ENCODE data around the gene HUWE1.

The HUWE1 gene

DNA sequence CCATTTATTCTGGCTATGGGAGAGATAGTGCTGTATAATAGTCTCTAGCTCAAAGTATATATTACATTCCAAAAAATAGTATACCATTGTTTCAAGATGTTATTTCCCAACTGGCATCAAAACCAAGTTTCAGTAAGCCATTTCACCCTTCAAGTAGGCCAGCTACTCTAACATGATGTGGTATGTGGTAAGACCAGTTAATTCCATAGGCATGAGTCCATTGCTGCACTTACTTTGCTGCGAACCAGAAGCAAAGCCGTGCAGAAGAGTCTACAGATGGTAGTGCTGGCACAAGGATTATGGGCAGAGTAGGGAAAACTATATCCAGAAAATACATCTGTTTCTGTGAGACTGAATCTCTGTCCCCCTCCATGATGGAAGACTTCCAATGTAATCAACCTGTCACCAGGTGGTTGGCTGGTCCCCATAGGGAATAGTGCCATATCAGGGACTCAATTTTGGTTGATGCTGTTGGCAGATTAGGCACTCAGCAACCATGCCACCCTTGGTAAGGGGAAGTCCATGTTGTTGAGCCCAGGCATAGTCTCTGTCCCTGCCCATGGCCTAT is 202.6 kb downstream of the HUWE1 start:
- no peak overlapping the region for H3K4me2 ChIP-seq (ENCODE audit: low read length)
- H3K36me3 ChIP-seq (ENCODE audit: insufficient read depth, low read length), result no peaks in the 10 kb centered on the region
- H3K79me2 ChIP-seq (ENCODE audit: insufficient read depth, low read length), result no peaks in the 10 kb centered on the region
- no peak overlapping the region for H2AFZ ChIP-seq (ENCODE audit: low read length)
- no peaks in the 10 kb centered on the region for H3K4me1 ChIP-seq (ENCODE audit: insufficient read depth, low read length, severe bottlenecking)
- H3K27me3 ChIP-seq (ENCODE audit: insufficient read depth, low read length), result no peaks in the 10 kb centered on the region
- no peaks in the 10 kb centered on the region for H3F3A ChIP-seq (ENCODE audit: insufficient read depth, low read length)
- H3K9me3 ChIP-seq (ENCODE audit: low read length), result no peaks in the 10 kb centered on the region
- no peak overlapping the region for H3K4me3 ChIP-seq (ENCODE audit: low read depth, low read length, poor library complexity, severe bottlenecking)
- no peaks in the 10 kb centered on the region for H4K20me1 ChIP-seq (ENCODE audit: insufficient read depth, low read length)
- no peak overlapping the region for H3K9ac ChIP-seq (ENCODE audit: low read length)
- H3K27ac ChIP-seq (ENCODE audit: low read depth, low read length, poor library complexity, severe bottlenecking), result no peak overlapping the region
- no peak for TF ChIP-seq EZH2 (IDR thresholded peaks at IDR 0.05; ENCODE audit: borderline replicate concordance, low read length)
- TF ChIP-seq, protein P1, sequence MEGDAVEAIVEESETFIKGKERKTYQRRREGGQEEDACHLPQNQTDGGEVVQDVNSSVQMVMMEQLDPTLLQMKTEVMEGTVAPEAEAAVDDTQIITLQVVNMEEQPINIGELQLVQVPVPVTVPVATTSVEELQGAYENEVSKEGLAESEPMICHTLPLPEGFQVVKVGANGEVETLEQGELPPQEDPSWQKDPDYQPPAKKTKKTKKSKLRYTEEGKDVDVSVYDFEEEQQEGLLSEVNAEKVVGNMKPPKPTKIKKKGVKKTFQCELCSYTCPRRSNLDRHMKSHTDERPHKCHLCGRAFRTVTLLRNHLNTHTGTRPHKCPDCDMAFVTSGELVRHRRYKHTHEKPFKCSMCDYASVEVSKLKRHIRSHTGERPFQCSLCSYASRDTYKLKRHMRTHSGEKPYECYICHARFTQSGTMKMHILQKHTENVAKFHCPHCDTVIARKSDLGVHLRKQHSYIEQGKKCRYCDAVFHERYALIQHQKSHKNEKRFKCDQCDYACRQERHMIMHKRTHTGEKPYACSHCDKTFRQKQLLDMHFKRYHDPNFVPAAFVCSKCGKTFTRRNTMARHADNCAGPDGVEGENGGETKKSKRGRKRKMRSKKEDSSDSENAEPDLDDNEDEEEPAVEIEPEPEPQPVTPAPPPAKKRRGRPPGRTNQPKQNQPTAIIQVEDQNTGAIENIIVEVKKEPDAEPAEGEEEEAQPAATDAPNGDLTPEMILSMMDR (IDR thresholded peaks at IDR 0.05; ENCODE audit: low read length), result no peak
- H3K9me2 ChIP-seq (ENCODE audit: low read depth, low read length), result no peaks in the 10 kb centered on the region

DNA sequence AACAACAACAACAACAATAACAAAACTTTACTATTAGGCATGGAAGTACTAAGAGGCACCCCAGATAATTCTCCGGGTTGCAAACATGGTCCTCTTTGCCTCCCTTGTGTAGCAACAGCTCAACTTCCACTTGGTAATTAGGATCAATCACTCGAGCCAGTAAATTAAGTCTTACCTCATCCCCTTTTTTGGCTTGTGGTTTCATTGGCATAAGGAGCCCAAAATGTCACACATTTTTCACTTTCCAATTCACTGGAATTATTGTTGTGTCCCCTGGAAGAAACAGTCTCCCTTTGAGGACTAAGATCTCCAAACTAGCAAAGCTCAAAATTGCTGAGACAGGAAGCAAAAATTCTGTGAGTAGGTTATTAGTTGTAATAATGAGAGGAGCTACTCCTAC is 203.1 kb downstream of the HUWE1 start:
- TF ChIP-seq EZH2 (IDR thresholded peaks at IDR 0.05; ENCODE audit: borderline replicate concordance, low read length), result no peak
- TF ChIP-seq, protein P1 (IDR thresholded peaks at IDR 0.05; ENCODE audit: low read length), result no peak
- Histone ChIP-seq H3K79me2 (ENCODE audit: insufficient read depth, low read length) (no peaks in the 10 kb centered on the region), H3K4me3 (ENCODE audit: low read depth, low read length, poor library complexity, severe bottlenecking) (no peak overlapping the region), H3K4me1 (ENCODE audit: insufficient read depth, low read length, severe bottlenecking) (no peaks in the 10 kb centered on the region), H3K27ac (ENCODE audit: low read depth, low read length, poor library complexity, severe bottlenecking) (no peak overlapping the region), H3F3A (ENCODE audit: insufficient read depth, low read length) (no peaks in the 10 kb centered on the region), H3K9me2 (ENCODE audit: low read depth, low read length) (no peaks in the 10 kb centered on the region), H3K9me3 (ENCODE audit: low read length) (no peaks in the 10 kb centered on the region), H3K4me2 (ENCODE audit: low read length) (no peak overlapping the region), H2AFZ (ENCODE audit: low read length) (no peak overlapping the region), H4K20me1 (ENCODE audit: insufficient read depth, low read length) (no peaks in the 10 kb centered on the region), H3K36me3 (ENCODE audit: insufficient read depth, low read length) (no peaks in the 10 kb centered on the region), H3K27me3 (ENCODE audit: insufficient read depth, low read length) (no peaks in the 10 kb centered on the region), H3K9ac (ENCODE audit: low read length) (no peak overlapping the region)

All from OCI-LY1 (cell line).